NCI-H82 treated with DMSO at 0.1 percent for 48 hours (cell line): ENCODE results near the gene TPM4.
"Not testable (repeated sequence)": the region's sequence is repeated elsewhere in the genome, so short reads cannot be mapped to it uniquely, and the experiment has no call there.

Experiments used
- DNase-seq: peaks from one replicate; lab custom pipeline; 2025; ENCODE audit not compliant: unreplicated experiment; lab: John Stamatoyannopoulos, UW

The TPM4 gene

GRCh38 chr19:16094360-16095070 is 18.2 kb downstream of the TPM4 start:
- no peak for DNase-seq

GRCh38 chr19:16095071-16095571 is 18.8 kb downstream of the TPM4 start:
- DNase-seq, result peak; percentile 63

DNA sequence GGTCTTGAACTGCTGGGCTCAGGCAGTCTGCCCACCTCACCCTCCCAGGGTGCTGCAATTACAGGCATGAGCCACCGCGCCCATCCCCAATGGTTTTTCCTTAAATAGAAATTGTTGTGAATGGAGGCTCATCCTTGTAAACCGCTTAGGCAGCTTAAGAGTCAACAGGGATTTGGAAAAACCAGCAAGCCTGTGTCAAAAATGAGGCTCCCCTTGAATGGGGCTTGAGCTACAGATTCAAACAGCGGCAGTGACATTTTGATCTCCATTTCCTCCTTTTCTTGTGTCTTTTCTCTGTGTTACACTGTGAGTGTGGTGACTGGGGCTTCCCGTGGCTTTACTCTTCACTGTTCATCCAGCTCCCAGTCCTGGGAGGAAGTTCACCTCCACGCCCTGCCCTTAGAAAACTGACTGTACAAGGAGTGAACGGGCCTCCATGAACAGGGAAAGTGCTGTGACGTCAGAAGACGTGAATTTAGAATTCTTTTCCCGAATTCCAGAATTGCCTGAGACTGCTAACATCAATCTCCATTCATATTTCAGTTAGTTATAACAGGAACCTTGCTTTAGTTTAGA is 20.1 kb downstream of the TPM4 start:
- DNase-seq, result peak; percentile 94

DNA sequence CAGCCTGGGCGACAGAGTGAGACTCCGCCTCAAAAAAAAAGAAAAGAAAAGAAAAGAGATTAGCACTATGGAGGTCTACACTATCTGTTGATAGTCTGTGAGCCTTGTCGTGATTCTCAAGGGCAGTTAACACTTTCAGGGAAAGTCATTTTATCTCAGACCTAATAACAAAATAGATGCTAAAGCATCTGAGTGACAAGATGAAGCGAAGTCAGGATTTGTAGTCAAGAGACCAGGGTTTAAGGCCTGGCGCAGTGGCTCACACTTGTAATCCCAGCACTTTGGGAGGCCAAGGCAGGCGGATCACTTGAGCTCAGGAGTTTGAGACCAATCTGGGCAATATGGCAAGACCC is 22.1 kb downstream of the TPM4 start:
- DNase-seq, result no peak

GRCh38 chr19:16098821-16099220 is 22.5 kb downstream of the TPM4 start:
- DNase-seq, result no peak

DNA sequence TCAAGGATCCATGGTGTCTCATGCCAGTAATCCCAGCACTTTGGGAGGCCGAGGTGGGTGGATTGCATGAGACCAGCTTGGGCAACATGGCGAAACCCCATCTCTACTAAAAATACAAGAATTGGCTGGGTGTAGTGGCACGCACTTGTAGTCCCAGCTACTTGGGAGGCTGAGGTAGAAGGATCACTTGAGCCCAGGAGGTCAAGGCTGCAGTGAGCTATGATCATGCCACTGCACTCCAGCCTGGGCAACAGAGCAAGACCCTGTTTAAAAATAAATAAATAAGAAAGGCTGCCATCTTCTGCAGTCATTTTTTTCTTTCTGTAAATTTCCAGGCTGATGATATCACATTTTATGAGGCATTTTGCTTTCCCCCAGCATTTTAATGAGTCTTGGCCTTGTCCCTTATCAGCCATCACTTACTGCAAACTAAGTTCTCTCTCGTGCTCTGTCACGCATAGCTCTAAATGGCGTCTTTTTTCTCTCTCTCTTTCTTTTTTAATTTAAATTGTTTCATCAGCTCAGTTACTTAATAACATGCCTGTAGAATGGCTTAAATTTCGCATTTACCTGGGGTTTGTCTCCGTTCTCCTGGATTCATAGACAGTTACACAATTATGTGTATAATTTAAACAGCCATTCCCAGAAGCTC is 23.1 kb downstream of the TPM4 start:
- not testable (repeated sequence) for DNase-seq

DNA sequence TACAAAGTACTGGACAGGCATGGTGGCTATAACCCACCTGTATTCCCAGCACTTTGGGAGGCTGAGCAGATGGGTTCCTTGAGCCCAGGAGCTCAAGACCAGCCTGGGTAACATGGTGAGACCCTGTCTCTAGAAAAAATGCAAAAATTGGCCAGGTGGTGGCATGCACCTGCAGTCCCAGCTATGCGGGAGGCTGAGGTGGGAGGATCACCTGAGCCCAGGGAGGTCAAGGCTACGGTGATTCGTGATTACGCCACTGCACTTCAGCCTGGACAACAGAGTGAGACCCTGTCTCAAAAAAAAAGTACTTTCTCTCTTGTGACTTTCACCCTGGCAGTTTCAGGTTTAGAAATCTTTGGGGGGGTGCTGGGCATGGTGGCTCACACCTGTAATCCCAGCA is 24.2 kb downstream of the TPM4 start:
- DNase-seq, result no peak

DNA sequence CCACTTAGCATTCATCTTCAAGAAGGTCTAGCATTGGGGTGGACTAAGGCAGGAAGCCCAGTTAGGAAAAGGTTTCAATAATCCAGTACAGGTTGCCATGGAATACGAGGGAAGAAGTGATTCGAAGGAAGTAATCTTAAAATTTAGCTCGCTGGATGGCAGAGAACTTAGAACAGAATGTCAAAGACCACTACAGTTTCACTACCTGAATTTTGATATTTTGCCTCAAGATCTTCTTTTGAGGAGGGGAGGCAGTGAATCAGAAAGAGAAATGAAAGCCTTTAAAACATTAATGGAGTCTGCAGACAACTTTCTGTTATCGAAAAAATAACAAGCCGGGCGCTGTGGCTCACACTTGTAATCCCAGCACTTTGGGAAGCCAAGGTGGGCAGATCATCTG is 28.4 kb downstream of the TPM4 start:
- no peak for DNase-seq

DNA sequence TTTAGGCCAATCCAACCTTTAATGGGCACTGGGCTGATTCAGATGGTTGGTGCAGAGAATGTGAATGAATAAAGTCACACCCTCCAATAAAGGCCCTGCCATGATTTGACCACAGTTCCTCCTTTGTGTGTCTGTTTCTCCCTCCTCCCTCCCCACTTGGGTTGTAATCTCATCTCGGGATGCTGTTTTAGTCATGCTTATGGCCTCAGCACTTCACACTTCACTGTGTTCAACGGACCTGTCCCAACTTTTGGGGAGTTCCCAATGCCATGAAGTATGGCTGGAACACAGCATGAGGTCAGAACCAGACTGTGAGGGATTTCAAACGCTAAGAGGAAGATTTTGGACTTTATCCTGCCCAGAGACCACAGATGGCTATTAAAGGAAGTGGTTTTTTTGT is 29.8 kb downstream of the TPM4 start:
- DNase-seq, result no peak

GRCh38 chr19:16111160-16111908 is 35.0 kb downstream of the TPM4 start, which contains the start of gene RAB8A:
Gene RAB8A (plus strand): TSS chr19:16111889. CDS start chr19:16111902, 13 bp downstream.
- peak; percentile 99 for DNase-seq

GRCh38 chr19:16111909-16112752 is 35.8 kb downstream of the TPM4 start:
- no peak for DNase-seq

- no peak for DNase-seq
These were observed 36.5 kb downstream of the TPM4 start for GRCh38 chr19:16112778-16113177.

DNA sequence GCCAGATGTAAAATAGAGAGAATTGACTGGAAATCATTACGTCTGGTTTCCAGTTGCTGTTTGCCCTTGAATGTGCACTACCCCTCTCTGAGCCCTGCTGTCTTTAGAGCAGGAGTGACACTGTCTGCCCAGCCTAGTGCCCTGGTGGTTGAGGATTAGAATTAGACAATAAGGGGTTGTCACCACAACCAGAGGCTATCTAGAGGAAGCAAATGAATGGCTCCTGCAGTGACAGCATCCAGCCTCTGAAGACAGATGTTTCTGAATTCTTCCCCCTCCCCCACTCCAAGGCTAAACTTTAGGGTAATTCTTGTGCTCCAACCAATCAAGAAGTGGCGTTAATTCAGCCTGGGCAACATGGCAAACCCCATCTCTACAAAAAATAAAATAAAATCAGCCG is 37.4 kb downstream of the TPM4 start:
- no peak for DNase-seq

DNA sequence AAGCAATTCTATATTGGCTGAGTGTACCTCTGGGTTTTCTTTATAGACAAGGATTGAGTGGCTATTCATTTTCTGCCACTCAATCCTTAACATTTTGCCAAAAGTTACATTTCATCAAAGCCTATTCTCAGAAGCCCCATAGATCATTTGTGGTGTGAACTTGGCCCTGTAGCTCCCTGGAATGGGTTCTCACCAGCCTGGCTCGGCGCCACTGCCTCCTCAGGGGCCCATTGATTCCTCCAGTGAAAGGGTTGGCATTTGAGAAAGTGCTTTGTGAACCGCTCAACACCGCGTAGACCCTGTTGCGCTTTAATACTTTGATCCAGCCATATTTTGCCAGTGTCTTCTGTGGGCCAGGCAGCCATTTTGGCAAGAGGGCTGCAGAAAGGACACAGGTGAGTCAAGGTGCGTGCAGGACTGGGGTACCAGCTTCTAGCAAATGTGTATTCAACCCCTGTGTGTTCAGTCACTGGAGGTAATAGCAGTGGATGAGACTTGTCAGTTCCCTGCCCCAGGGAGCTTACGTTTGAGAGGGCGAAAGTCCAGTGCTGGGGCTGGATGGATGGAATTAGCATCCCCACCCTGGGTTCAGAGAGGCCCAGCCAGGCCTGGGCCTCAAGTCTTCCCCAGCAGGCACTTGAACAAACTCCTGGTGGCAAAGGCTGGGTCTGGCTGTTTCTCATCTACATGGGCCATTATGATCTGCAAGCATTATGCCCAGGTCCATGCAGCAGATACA is 39.2 kb downstream of the TPM4 start:
- DNase-seq, result no peak

- DNase-seq, result no peak
These were observed 39.8 kb downstream of the TPM4 start for GRCh38 chr19:16116067-16116466.

DNA sequence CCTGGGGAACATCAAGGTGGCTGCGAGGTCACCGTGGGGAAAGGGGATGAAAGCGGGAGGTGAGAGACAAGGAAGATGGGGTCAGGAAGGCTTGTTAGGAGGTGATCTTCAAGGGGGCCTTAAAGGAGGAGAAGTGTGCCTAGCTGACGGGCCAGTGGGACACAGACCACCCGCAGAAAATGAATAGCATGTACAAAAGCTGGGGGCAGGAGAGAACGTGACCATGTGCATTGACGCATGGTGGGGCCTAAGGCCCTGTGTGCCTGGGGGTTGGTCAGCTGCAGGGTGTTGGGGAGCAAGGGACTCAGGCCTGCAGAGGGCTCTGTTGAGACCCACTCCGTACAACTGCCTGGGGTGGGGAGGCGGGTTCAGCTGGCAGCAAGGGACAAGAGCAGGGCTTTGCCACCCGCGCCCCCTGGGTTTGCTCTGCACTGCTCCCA is 41.3 kb downstream of the TPM4 start:
- DNase-seq, result no peak

DNA sequence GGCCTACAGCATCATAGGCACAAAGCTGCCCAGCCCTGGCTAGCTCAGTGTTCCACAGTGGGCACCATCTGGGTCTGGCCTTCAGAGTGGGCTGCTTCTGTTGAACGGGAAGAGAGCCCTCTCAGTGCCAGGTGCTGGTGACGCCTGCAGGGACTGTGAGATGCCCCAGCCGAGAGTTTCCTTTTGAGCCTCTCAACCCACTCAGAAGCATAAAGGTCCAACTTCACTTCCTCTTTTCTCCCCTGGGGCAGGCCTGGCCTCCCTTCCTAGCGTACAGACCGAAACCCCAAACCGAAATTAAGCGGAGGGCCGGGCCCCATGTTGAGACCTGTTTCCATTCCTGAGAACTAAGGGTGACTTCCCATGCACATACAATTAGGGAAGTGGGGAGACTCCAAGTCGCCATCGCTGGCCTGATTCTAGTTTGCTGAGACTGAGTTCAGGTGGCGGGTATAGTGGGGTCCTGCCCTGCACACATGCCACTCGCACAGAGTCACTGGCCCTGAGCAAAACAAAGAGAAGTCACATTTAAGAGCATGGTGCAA is 42.3 kb downstream of the TPM4 start:
- no peak for DNase-seq

DNA sequence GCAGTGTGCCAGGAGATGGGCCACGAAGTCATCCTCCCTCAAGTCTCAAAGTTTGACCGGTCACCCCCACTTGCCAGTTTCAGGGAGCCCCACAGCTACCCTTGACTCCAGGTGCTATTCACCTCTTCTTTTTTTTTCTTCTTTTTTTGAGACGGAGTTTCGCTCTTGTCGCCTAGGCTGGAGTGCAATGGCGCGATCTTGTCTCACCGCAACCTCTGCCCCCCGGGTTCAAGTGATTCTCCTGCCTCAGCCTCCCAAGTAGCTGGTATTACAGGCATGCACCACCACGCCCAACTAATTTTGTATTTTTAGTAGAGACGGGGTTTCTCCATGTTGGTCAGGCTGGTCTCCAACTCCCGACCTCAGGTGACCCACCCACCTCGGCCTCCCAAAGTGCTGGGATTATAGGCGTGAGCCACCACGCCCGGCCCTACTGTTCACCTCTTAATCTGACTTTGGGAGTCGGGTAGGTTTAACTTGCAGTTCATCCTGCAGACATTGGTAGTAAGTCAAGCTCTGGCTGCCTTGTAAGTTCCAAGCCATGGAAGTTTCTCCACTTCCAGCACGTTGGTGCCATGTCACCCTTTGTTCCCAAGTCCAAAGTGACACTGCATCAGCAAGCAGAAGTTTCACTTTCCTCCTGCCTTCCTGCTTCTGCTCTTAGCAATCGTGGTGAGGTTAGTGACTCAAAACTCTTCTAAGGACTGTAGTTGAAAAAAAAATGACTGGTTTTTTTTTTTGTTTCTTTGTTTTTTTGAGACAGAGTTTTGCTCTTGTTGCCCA is 43.0 kb downstream of the TPM4 start:
- not testable (repeated sequence) for DNase-seq

DNA sequence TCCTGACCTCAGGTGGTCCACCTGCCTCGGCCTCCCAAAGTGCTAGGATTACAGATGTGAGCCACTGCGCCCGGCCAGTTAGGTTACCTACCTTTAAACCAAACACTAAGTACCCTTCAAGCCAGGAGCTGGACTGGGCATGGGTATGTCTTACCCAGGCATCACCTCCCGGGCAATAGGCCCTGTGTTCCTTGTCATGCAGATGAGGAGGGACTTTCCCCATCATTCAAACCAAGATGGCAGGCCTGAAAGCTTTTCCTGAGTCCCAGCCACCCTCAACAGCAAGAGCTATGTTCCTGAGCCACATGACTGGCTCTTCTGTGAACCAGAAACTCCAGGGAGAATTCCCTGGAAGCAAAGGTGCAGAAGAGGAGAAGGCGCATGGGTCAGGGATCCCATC is 44.8 kb downstream of the TPM4 start:
- no peak for DNase-seq
